Kidney epithelial cell (primary cell): ENCODE results near the gene CCNI. TPM values are rescaled to one million over a fixed set of nuclear protein-coding genes. Genes with fewer than 3 reads are reported as not detected.
"Not testable (repeated sequence)": the region's sequence is repeated elsewhere in the genome, so short reads cannot be mapped to it uniquely, and the experiment has no call there.

Source experiments
- DNase-seq: peaks from one replicate; pipeline ENCODE4 v3.0.0-alpha.2; 2010; ENCODE audit warnings: low read depth
- H3K27me3 ChIP-seq: 2 replicates; pipeline ENCODE4 v1.6.0; 2011; ENCODE audit warnings: low read length; ENCODE audit not compliant: control insufficient read depth, insufficient read depth
- H3K36me3 ChIP-seq: 2 replicates; pipeline ENCODE4 v1.5.1; 2011; ENCODE audit warnings: low read length; ENCODE audit not compliant: control insufficient read depth, insufficient read depth
- H3K4me3 ChIP-seq: 2 replicates; pipeline ENCODE4 v1.5.1; 2011; ENCODE audit warnings: low read depth, mild to moderate bottlenecking, control low read depth, low read length
- total RNA-seq: library from RNA; depleted of rRNA; stranded (reverse); fragments of >200 nt; gene quantifications from 2 replicates; pipeline ENCODE4 v1.2.3, GENCODE V29; 2015
- TF ChIP-seq, protein P1 (sequence below): IDR thresholded peaks from 2 replicates; pipeline ENCODE4 v1.5.1; 2011; ENCODE audit warnings: mild to moderate bottlenecking, moderate library complexity, low read length, control low read depth, inconsistent platforms; ENCODE audit not compliant: insufficient read depth, poor library complexity, severe bottlenecking

Gene CCNI
- total RNA-seq, 1 donor from 2014 or later: 388 TPM

DNA sequence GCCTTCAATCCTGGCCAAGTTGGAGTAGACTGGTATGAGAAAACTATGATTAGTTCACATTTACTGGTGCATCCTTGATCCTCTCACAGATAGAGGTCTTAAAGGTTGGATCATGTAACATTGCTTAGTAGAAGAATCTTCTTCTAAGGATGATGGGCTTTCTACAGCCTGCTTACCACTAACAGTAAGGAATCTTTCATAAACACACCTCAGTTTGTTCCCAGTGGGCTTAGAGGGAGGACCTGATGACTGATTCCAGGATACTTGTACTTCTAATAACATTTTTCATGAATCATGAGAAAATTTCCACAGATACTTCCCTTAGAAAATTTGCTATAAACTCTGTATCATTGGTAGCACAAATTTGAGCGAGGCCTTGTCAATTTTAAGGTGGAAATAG is 40.6 kb downstream of the CCNI start:
- Histone ChIP-seq H3K27me3 (no peaks in the 10 kb centered on the region), H3K36me3 (peaks cover 3% of the 10 kb centered on the region), H3K4me3 (no peak overlapping the region)
- no peak for DNase-seq
- TF ChIP-seq, protein P1, sequence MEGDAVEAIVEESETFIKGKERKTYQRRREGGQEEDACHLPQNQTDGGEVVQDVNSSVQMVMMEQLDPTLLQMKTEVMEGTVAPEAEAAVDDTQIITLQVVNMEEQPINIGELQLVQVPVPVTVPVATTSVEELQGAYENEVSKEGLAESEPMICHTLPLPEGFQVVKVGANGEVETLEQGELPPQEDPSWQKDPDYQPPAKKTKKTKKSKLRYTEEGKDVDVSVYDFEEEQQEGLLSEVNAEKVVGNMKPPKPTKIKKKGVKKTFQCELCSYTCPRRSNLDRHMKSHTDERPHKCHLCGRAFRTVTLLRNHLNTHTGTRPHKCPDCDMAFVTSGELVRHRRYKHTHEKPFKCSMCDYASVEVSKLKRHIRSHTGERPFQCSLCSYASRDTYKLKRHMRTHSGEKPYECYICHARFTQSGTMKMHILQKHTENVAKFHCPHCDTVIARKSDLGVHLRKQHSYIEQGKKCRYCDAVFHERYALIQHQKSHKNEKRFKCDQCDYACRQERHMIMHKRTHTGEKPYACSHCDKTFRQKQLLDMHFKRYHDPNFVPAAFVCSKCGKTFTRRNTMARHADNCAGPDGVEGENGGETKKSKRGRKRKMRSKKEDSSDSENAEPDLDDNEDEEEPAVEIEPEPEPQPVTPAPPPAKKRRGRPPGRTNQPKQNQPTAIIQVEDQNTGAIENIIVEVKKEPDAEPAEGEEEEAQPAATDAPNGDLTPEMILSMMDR: no peak

DNA sequence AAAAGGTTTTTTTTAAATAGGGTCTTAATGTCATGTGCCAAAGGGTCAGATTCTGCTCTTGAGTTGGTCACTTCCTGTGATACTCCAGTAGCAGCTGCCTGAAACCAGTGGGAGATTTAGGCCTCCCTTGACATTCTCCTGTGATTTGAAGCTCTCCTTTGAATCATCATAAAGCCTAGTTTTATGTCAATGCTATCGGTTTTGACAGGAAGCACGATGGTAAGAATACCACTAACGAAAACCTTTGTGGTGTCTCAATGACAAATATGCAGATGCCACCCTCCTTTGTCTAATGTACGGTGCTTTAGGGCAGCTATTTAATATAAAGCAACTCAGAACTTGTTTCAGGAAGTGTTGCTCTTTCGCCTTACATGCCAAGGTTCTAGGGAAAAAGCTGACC is 44.2 kb downstream of the CCNI start:
- no peak for DNase-seq
- TF ChIP-seq, protein P1: no peak
- Histone ChIP-seq H3K36me3 (peaks cover 3% of the 10 kb centered on the region), H3K4me3 (no peak overlapping the region), H3K27me3 (no peaks in the 10 kb centered on the region)

DNA sequence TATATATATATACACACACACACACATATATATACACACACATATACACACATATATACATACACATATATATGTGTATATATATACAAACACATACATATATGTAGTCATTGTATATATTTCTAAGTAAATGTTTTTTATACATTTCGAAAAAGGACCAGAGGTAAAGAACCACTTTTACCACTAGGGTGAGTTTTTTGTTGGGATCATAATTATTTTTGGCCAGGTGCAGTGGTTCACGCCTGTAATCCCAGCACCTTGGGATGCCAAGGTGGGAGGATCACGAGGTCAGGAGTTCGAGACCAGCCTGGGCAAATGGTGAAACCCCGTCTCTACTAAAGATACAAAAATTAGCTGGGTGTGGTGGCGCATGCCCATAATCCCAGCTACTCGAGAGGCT is 46.0 kb downstream of the CCNI start:
- not testable (repeated sequence) for H3K36me3 ChIP-seq, DNase-seq, H3K4me3 ChIP-seq, H3K27me3 ChIP-seq

DNA sequence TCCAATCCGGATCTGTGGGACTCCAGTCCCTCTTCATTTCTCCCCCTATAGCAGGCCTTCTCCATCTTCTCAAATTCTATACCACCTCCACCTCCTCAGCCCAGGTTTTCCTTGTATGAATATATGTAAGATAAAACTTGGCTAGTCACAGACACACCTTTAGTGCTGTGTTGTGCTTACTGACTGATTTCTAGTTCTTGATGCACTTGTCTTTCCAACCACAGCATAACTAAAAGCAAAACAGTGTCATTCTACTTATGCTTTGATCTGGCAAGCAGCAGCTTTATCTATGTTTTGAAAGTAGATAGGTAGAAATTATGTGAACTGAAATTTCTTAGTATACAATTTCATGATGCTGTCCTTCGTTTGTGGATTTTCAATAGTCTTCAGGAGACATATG is 47.5 kb downstream of the CCNI start:
- TF ChIP-seq, protein P1: no peak
- no peak overlapping the region for H3K4me3 ChIP-seq
- H3K36me3 ChIP-seq: no peaks in the 10 kb centered on the region
- no peaks in the 10 kb centered on the region for H3K27me3 ChIP-seq
- DNase-seq: no peak

DNA sequence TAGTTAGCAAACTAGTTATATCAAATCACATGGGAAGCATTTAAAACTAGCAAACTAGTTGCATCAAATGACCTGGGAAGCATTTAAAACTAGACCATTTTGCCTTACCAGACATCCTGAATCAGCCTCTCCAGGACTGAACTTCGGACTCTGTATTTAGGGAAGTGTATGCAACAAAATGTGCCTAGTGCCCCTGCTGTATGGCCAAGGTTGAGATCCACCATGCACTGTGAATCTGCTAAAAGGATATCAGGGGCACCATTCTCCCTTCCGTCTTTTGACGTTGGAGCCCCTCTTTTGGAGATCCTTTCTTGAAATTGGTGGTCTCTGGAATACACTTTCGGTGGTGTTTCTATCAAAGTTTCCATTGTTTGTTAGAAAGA is 49.5 kb downstream of the CCNI start:
- no peaks in the 10 kb centered on the region for H3K27me3 ChIP-seq
- no peak overlapping the region for H3K4me3 ChIP-seq
- peaks cover 2% of the 10 kb centered on the region for H3K36me3 ChIP-seq
- DNase-seq: no peak
- TF ChIP-seq, protein P1: no peak

DNA sequence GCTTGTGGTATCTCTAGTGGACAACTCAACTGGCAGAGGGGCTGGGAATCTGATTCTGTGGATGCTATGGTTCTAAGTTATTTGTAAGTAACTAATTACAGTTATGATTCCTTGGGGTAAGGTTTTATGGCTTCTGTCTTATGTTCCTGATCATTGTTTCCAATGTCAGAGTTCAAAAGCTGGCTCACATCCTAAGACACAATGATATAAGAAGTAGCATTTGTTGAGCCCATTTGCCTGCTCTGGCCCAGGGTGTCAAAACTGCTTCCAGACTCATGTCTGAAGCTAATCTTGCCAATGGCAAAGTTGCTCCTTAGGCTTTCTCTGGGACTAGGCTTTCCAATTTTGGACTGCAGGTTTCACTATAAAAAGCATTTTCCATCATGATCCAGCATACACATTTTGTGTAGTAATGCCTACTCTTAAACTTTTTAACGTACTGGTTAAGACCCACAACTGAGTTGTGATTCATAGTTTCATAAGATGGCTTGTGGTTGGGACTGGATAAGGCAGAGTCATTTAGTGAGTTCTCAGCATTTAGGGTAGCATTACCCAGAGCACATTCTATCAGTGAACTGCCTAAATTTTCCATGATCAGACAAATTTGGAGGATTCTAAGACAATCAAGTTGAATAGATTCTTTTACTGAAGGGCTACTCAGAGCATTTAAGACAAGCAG is 50.0 kb downstream of the CCNI start:
- DNase-seq: no peak
- Histone ChIP-seq H3K36me3 (peaks cover 2% of the 10 kb centered on the region), H3K4me3 (no peak overlapping the region), H3K27me3 (no peaks in the 10 kb centered on the region)
- TF ChIP-seq, protein P1: no peak
